Measurements from ENCODE around the gene LGR5. TPM values are rescaled to one million over a fixed set of nuclear protein-coding genes. Genes with fewer than 3 reads are reported as not detected.

LGR5 gene
- total and polyA plus RNA-seq, 9 of the 15 experiments (the other 6 are each of a cell fraction or from before 2014, with no cell fraction given), result not detected

GRCh38 chr12:71562676-71563595 is 123.3 kb downstream of the LGR5 start:
- BruUV-seq (replicated peaks), result no TSS peak
- no peak overlapping the region for H3K4me2 ChIP-seq (ENCODE audit: insufficient read depth, low read length)
- TF ChIP-seq NFIC (IDR thresholded peaks at IDR 0.05) (peak; percentile 64), ZKSCAN3 (CRISPR knock-in tag; IDR thresholded peaks at IDR 0.05) (no peak)
- no peak overlapping the region; the same call in 1 of the 2 replicates for H2AFZ ChIP-seq (ENCODE audit: low read depth, low read length)
- H3K9me3 ChIP-seq (replicated peaks; ENCODE audit: control insufficient read depth, insufficient read depth, low read depth, low read length), result no peaks in the 10 kb centered on the region
- ChIA-PET CTCF (ENCODE audit: low intra/inter-chr PET ratio) (no interaction called here), POLR2A (no interaction called here)
- H3K27me3 ChIP-seq (ENCODE audit: control insufficient read depth in 2 of 2, insufficient read depth in 2 of 2, low read length in 2 of 2), result no peaks in the 10 kb centered on the region; a peak in 2 of 5 replicates
- intact Hi-C loops (cut with micrococcal nuclease) (no loop called here), in situ Hi-C loops (cut with MboI) (no loop called here)
- peaks cover 0 to 10% of the 10 kb centered on the region in 2 experiments; a peak in 4 of 5 replicates for H3K4me1 ChIP-seq (replicated peaks in 1 of 2; ENCODE audit: control insufficient read depth in 2 of 2, insufficient read depth in 2 of 2, low read length in 2 of 2)
- H3K36me3 ChIP-seq (ENCODE audit: control insufficient read depth, insufficient read depth, low read length), result no peaks in the 10 kb centered on the region
- H4K20me1 ChIP-seq (replicated peaks; ENCODE audit: control insufficient read depth, insufficient read depth, low read length), result no peaks in the 10 kb centered on the region
- WGBS (ENCODE audit: insufficient coverage, low coverage, missing lambda C conversion rate), result 21% methylated on average over 11 of the region's 11 CpGs
- H3K79me2 ChIP-seq (ENCODE audit: control insufficient read depth, insufficient read depth, low read length), result no peaks in the 10 kb centered on the region
- no peak for FAIRE-seq
- H3K4me3 ChIP-seq, result no peak overlapping the region
- H3K27ac ChIP-seq (ENCODE audit: extremely low read depth, low read depth, low read length), result no peak overlapping the region
- no peaks in the 10 kb centered on the region for H3K9me1 ChIP-seq (ENCODE audit: control insufficient read depth, insufficient read depth, low read length)
- DNase-seq (ENCODE audit: extremely low read depth in 1 of 4, low spot score in 3 of 4), result no peak
- no peak overlapping the region for H3K9ac ChIP-seq (ENCODE audit: insufficient read depth in 1 of 2, low read depth in 2 of 2, low read length in 2 of 2)
- ATAC-seq, result no peak

- Histone ChIP-seq H3K4me3 (no peak overlapping the region), H4K20me1 (replicated peaks; ENCODE audit: control insufficient read depth, insufficient read depth, low read length) (no peaks in the 10 kb centered on the region), H3K9me1 (ENCODE audit: control insufficient read depth, insufficient read depth, low read length) (no peaks in the 10 kb centered on the region), H3K9me3 (replicated peaks; ENCODE audit: control insufficient read depth, insufficient read depth, low read depth, low read length) (no peaks in the 10 kb centered on the region), H3K36me3 (ENCODE audit: control insufficient read depth, insufficient read depth, low read length) (no peaks in the 10 kb centered on the region), H3K27me3 (ENCODE audit: control insufficient read depth in 2 of 2, insufficient read depth in 2 of 2, low read length in 2 of 2) (no peaks in the 10 kb centered on the region), H3K4me1 (replicated peaks in 1 of 2; ENCODE audit: control insufficient read depth in 2 of 2, insufficient read depth in 2 of 2, low read length in 2 of 2) (peaks cover 0 to 10% of the 10 kb centered on the region in 2 experiments; a peak in 4 of 5 replicates), H3K79me2 (ENCODE audit: control insufficient read depth, insufficient read depth, low read length) (no peaks in the 10 kb centered on the region), H3K4me2 (ENCODE audit: insufficient read depth, low read length) (no peak overlapping the region), H2AFZ (ENCODE audit: low read depth, low read length) (no peak overlapping the region), H3K9ac (ENCODE audit: insufficient read depth in 1 of 2, low read depth in 2 of 2, low read length in 2 of 2) (no peak overlapping the region), H3K27ac (ENCODE audit: extremely low read depth, low read depth, low read length) (no peak overlapping the region)
- in situ Hi-C loops (cut with MboI) (no loop called here), intact Hi-C loops (cut with micrococcal nuclease) (loop anchor here (5.0 kb wide), 2 partner anchors 182 to 348 kb away; no protein-coding TSS in a partner anchor)
- POLR2A ChIA-PET, result interaction anchor here (1.0 kb wide), 1 partner anchor 102 kb away, joined by 3 read pairs; no protein-coding TSS in a partner anchor
- CTCF ChIA-PET (ENCODE audit: low intra/inter-chr PET ratio), result no interaction called here
- BruUV-seq (replicated peaks), result no TSS peak
- ATAC-seq, result no peak
- no peak for DNase-seq (ENCODE audit: extremely low read depth in 1 of 4, low spot score in 3 of 4)
- WGBS (ENCODE audit: insufficient coverage, low coverage, missing lambda C conversion rate), result 4% methylated on average over 1 of the region's 1 CpG
- no peak for FAIRE-seq
- TF ChIP-seq ZHX1 (conservative IDR thresholded peaks at IDR 0.05; ENCODE audit: low read length) (no peak), E2F6 (IDR thresholded peaks at IDR 0.05; ENCODE audit: borderline replicate concordance in 1 of 2, extremely low read depth in 1 of 2, insufficient read depth in 1 of 2, insufficient read length in 1 of 2, low read depth in 1 of 2, low read length in 1 of 2, poor library complexity in 1 of 2, severe bottlenecking in 1 of 2) (no peak), MAFF (IDR thresholded peaks at IDR 0.05; ENCODE audit: low read length) (peak; percentile 78), IRF2 (CRISPR knock-in tag; IDR thresholded peaks at IDR 0.05) (no peak), KAT2B (IDR thresholded peaks at IDR 0.05; ENCODE audit: low read depth, low read length) (no peak), BDP1 (IDR thresholded peaks at IDR 0.05; ENCODE audit: insufficient read depth, insufficient read length) (no peak), NFE2 (IDR thresholded peaks at IDR 0.05; ENCODE audit: low read depth) (peak; percentile 77), MAFK (IDR thresholded peaks at IDR 0.05; ENCODE audit: low read length) (peak; percentile 68; the same call in 1 of the 2 replicates), MAFG (tag; conservative IDR thresholded peaks at IDR 0.05) (peak; percentile 84)
Measured at GRCh38 chr12:71565535-71565934, 125.9 kb downstream of the LGR5 start.

Data from K562 (cell line).